ENCODE data around the gene KLHL35. TPM values are rescaled to one million over a fixed set of nuclear protein-coding genes. Genes with fewer than 3 reads are reported as not detected.
"Not testable (repeated sequence)": the region's sequence is repeated elsewhere in the genome, so short reads cannot be mapped to it uniquely, and the experiment has no call there.

KLHL35 gene
- total RNA-seq, 1 donor from 2014 or later: 0.48 TPM

- peak; percentile 56 for ATAC-seq (ENCODE audit: poor library complexity)
- intact Hi-C loops (cut with DNase I): no loop called here
Measured at GRCh38 chr11:75429902-75430713, 2.9 kb downstream of the KLHL35 start.

DNA sequence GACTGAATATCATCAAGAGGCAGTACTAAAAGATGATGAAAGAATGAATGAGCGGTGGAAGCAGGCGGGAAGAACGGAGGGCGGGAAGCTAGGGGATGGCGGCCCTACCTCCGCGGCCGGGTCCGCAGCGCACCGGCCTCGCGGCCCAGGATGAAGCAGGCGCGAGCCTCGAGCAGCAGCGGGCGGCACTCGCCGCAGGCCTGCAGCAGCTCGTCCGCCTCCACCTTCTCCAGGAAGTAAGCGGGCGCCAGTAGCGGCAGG is 3.4 kb downstream of the KLHL35 start:
- intact Hi-C loops (cut with DNase I): no loop called here
- ATAC-seq (ENCODE audit: poor library complexity): no peak

More at GRCh38 chr11:75429902-75430713, 2.9 kb downstream of the KLHL35 start:
- peak; percentile 85 for DNase-seq

GRCh38 chr11:75428989-75429640 is 3.9 kb downstream of the KLHL35 start:
- no peak for DNase-seq

More for the DNA sequence above, 3.4 kb downstream of the KLHL35 start:
- no peak for DNase-seq

DNA sequence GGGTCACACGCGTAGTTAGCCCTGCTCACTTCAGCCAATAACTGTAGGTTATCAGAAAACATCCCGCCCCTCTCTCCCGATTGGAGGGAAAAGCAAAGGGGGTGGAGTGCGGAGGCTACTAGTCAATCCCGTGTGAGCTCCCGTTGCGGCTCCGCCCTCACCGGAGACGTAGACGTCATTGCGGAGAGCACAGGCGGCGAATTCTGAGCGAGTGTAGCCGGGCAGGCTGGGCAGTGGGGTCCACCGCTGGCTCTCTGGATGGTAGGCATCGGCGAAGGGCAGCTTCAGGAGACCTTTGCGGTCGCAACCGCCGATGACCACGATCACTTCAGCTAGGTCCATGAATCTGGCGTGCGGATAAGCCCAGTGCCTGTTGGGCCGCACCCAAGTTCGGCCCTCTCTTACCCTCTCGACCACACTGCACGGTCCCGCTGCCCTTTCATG is 4.7 kb downstream of the KLHL35 start:
- peak; percentile 95 for ATAC-seq (ENCODE audit: poor library complexity)
- intact Hi-C loops (cut with DNase I): no loop called here

More at GRCh38 chr11:75428989-75429640, 3.9 kb downstream of the KLHL35 start:
- intact Hi-C loops (cut with DNase I): no loop called here
- ATAC-seq (ENCODE audit: poor library complexity): no peak

GRCh38 chr11:75427181-75427580 is 5.8 kb downstream of the KLHL35 start:
- ATAC-seq (ENCODE audit: poor library complexity) (no peak), DNase-seq (no peak)
- intact Hi-C loops (cut with DNase I): no loop called here

More for the DNA sequence above, 4.7 kb downstream of the KLHL35 start:
- DNase-seq: peak; percentile 97

DNA sequence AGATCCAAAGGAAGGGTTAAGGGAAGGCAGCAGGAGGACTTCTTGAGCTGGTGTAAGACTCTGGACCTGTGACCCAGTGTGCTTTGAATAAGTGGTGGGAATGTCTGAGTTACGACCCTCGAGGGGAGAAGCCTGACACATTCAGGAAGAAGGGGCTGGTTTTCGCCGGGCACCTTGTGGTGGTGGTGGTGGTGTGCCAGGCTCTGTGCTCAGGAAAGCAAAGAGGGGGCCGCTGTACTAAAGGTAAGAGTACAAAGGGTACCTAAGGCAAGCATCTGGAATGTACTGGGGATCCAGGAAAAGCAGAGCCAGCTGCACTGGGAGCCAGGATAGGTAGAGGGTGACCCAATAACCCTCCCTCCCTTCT is 6.3 kb downstream of the KLHL35 start:
- DNase-seq (no peak), ATAC-seq (ENCODE audit: poor library complexity) (no peak)
- intact Hi-C loops (cut with DNase I): no loop called here

- ATAC-seq (ENCODE audit: poor library complexity): no peak
- intact Hi-C loops (cut with DNase I): no loop called here
- DNase-seq: no peak
Measured at GRCh38 chr11:75425422-75425821, 7.6 kb downstream of the KLHL35 start.

DNA sequence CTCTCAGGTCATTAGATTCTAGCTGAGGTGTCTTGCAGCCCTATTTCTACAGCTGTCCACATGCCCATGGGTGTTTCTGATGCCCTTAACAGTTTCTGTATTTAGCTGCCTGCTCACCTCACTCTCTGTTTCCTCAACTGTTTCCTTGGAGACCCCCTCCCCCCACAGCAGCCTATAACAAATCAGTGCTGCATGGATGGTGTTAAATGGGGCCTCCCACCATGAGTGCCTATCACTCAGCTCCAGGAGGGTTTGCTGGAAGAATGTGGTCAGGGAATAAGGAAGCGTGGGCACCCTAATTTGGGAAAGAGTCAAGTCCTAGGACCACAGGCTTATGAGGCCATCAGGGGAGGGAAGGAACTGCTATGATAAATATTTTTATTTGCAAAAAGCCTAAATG is 8.6 kb downstream of the KLHL35 start:
- intact Hi-C loops (cut with DNase I): no loop called here
- no peak for DNase-seq
- no peak for ATAC-seq (ENCODE audit: poor library complexity)

GRCh38 chr11:75423721-75424120 is 9.3 kb downstream of the KLHL35 start:
- intact Hi-C loops (cut with DNase I): no loop called here
- no peak for ATAC-seq (ENCODE audit: poor library complexity)

DNA sequence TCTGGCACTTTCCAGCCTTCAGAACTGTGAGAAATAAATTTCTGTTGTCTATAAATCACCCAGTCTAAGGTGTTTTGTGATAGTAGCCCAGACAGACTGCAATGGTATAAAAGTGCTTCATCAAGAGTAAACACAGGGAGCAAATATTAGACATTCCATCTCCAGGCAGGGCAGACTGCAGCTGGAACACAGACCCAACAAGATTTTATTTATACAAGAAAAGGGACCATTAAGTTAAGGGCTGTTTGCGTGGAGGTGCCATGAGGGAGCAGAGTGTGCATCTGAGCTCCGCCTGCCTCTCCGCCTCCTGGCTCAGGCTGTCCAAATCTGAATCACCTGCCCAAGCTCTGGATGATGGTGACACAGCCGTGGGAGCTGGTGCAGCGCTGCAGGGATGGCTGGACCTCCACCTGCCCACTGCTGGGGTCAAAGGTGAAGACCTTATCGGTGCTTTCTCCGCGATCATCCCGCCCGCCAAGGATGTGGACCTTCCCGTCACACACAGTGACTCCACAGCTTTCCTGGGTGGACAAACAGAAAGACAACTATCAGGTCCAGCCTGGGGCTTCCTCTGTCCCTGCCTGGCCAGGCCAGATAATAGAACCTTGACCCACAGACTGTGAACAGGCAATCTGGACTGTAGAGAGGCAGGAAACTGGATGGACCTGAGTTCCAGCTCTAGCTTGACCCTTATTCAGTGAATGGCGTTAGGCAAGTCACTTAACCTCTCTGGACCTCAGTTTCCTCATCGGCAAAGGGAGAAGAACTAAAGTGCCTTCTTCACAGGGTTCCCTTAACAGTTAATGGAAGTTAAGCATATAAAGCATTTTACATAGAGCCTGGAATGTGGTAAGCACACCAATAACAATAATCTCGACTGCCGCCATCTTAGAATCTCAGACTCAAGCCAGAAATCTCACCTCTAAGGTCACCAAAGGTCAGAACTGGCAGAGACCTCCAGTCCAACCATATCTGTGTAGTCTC is 10.5 kb downstream of the KLHL35 start:
- ATAC-seq (ENCODE audit: poor library complexity) (no peak), DNase-seq (no peak)
- intact Hi-C loops (cut with DNase I): no loop called here

More at GRCh38 chr11:75423721-75424120, 9.3 kb downstream of the KLHL35 start:
- no peak for DNase-seq

- DNase-seq (no peak), ATAC-seq (ENCODE audit: poor library complexity) (no peak)
- intact Hi-C loops (cut with DNase I): no loop called here
Measured at GRCh38 chr11:75421902-75422247, 11.1 kb downstream of the KLHL35 start.

- intact Hi-C loops (cut with DNase I): no loop called here
- no peak for ATAC-seq (ENCODE audit: poor library complexity)
- no peak for DNase-seq
Measured at GRCh38 chr11:75421035-75421602, 11.9 kb downstream of the KLHL35 start.

DNA sequence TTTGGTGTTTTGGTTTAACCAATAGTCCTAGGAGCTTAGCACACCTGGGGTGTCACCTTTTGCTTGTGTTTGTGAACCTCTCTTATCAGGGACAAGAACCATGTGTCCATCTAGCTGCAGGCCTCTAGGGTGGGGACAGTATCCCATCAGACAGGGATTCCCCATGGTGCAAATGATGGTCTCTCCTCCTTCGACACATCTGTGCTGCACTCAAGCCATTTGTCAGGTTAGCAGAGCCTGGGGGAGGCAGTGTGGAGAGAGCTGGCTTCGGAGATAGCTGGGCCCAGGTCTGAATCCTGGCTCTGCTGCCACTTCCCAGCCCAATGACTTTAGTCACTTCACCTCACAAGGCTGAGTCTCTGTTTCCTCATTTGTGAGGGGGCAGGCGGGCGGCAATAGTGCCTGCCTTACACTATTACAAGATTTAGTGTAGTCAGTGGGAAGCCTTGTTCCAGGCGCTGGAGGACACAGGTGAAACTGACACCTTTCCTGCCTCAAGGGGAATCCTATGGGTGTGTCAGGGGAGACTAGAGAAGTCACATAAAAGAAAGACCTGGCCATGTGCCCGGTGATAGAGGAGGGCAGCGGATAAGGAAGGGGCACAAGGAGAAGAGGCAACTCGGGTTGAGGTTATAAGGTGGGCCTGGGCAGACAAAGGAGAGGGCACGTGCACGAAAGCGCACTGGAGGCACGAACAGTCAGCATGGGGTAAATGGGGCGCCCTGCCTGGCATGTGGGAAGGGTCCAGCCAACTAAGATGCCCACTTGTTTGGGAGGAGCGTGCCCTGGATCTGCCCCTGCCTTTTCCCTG is 12.6 kb downstream of the KLHL35 start:
- ATAC-seq (ENCODE audit: poor library complexity) (no peak), DNase-seq (no peak)
- intact Hi-C loops (cut with DNase I): no loop called here

DNA sequence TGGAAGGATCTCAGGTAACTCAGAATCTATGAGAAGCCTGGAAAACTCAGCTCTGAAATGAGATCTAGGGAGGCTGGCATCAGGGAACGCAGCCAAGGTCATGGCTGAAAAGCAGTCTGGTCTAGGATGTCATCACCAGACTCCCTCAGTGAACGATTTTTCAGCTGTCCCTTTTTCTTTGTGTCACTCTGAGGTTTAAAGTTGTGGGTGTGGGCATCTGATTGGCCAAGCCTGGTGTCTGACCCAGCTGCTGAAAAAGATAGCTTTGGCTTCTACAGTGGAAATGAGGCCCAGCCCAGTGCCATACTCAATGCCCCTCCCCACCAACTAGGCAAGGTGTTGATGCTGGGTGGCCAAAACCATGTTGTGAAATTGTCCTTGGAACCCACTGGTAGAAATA is 19.1 kb downstream of the KLHL35 start:
- ATAC-seq (ENCODE audit: poor library complexity) (no peak), DNase-seq (no peak)
- intact Hi-C loops (cut with DNase I): no loop called here

GRCh38 chr11:75413146-75413545 is 19.9 kb downstream of the KLHL35 start:
- DNase-seq; intact Hi-C loops (cut with DNase I); ATAC-seq (ENCODE audit: poor library complexity): not testable (repeated sequence)

DNA sequence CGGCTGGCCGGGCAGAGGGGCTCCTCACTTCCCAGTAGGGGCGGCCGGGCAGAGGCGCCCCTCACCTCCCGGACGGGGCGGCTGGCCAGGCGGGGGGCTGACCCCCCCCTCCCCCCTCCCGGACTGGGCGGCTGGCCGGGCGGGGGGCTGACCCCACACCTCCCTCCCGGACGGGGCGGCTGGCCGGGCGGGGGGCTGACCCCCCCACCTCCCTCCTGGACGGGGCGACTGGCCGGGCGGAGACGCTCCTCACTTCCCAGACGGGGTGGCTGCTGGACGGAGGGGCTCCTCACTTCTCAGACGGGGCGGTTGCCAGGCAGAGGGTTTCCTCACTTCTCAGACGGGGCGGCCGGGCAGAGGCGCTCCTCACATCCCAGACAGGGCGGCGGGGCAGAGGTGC is 23.0 kb downstream of the KLHL35 start:
- ATAC-seq (ENCODE audit: poor library complexity); intact Hi-C loops (cut with DNase I); DNase-seq: not testable (repeated sequence)

DNA sequence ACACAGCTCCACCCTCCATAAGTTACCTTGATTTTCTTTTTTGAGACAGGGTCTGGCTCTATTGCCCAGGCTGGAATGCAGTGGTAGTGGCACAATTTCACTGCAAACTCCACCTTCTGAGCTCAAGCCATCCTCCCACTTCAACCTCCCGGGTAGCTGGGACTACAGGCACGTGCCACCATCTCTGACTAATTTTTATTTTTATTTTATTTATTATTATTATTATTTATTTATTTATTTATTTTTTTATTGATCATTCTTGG is 24.1 kb downstream of the KLHL35 start:
- ATAC-seq (ENCODE audit: poor library complexity) (no peak), DNase-seq (no peak)
- intact Hi-C loops (cut with DNase I): no loop called here

GRCh38 chr11:75406338-75406777 is 26.6 kb downstream of the KLHL35 start:
- intact Hi-C loops (cut with DNase I): no loop called here
- ATAC-seq (ENCODE audit: poor library complexity) (no peak), DNase-seq (no peak)
